GM12878 (cell line): ENCODE measurements around the gene EHBP1. TPM values are rescaled to one million over a fixed set of nuclear protein-coding genes. Genes with fewer than 3 reads are reported as not detected.

Experiments used
- ATAC-seq: fragments of 200-7000 bp; cut with Tn5 transposase; 3 replicates; pipeline ENCODE4 v1.9.1; 2020; ENCODE audit warnings: mild to moderate bottlenecking, moderate library complexity
- BruUV-seq: library from RNA; stranded (reverse); fragments of 400-500 nt; replicated peaks from 2 replicates; lab custom pipeline; 2021; lab: Mats Ljungman, UMichigan
- CTCF ChIA-PET: fragments of 300-600 bp; sonication (Branson Sonifier 250); formaldehyde crosslinking; extraction: SDS; loops from one replicate; lab custom pipeline; 2021; ENCODE audit warnings: inconsistent platforms; lab: Yijun Ruan, JAX
- POLR2A ChIA-PET: fragments of 350-600 bp; formaldehyde crosslinking; extraction: SDS; loops from one replicate; lab custom pipeline; 2021; ENCODE audit warnings: inconsistent platforms; lab: Charles Lee
- RAD21 ChIA-PET: fragments of 300-600 bp; sonication (Branson Sonifier 250); formaldehyde crosslinking; loops from one replicate; lab custom pipeline; 2023; ENCODE audit warnings: antibody characterized with exemption; ENCODE audit not compliant: unreplicated experiment; lab: Charles Lee
- SMC1A ChIA-PET: fragments of 300-600 bp; sonication (Branson Sonifier 250); formaldehyde crosslinking; loops from one replicate; lab custom pipeline; 2023; ENCODE audit not compliant: unreplicated experiment, uncharacterized antibody; lab: Charles Lee
- DNase-seq: peaks from one replicate; pipeline ENCODE4 v3.0.0-alpha.2; 2011; ENCODE audit warnings: low read depth, low spot score
- FAIRE-seq: peaks from 3 replicates; lab custom pipeline; 2011; peaks lifted over from hg19 to GRCh38; lab: Jason Lieb, UNC
- H2AFZ ChIP-seq: 2 replicates; pipeline ENCODE4 v1.6.0; 2011; ENCODE audit warnings: low read depth, low read length, control low read depth; ENCODE audit not compliant: control insufficient read depth
- H3K27ac ChIP-seq: 2 replicates; pipeline ENCODE4 v1.5.1; 2011; ENCODE audit warnings: control low read depth; ENCODE audit not compliant: control insufficient read depth, insufficient read depth
- H3K27me3 ChIP-seq, 2 experiments: replicated peaks in 1 of 2; 2 replicates each; pipeline versions ENCODE4 v1.6.0 to v1.6.1; 2011; ENCODE audit warnings: low read length in 1 of 2; ENCODE audit not compliant: control insufficient read depth in 2 of 2, insufficient read depth in 2 of 2
- H3K36me3 ChIP-seq, 2 experiments: 2 replicates each; pipeline ENCODE4 v1.5.1; 2011; ENCODE audit warnings: low read length in 1 of 2; ENCODE audit not compliant: control insufficient read depth in 2 of 2, insufficient read depth in 2 of 2
- H3K4me1 ChIP-seq: 2 replicates; pipeline ENCODE4 v1.6.1; 2011; ENCODE audit warnings: mild to moderate bottlenecking, low read length, moderate library complexity, mixed read lengths; ENCODE audit not compliant: control insufficient read depth, insufficient read depth
- H3K4me2 ChIP-seq: 2 replicates; pipeline ENCODE4 v1.6.0; 2011; ENCODE audit warnings: control low read depth; ENCODE audit not compliant: control insufficient read depth, insufficient read depth
- H3K4me3 ChIP-seq: fragments of 200-600 bp; sonication (generic); 2 replicates; pipeline ENCODE4 v1.5.1; 2016
- H3K79me2 ChIP-seq: 2 replicates; pipeline ENCODE4 v1.6.0; 2011; ENCODE audit warnings: low read length; ENCODE audit not compliant: control insufficient read depth, insufficient read depth
- H3K9ac ChIP-seq: 2 replicates; pipeline ENCODE4 v1.8.0; 2011; ENCODE audit warnings: low read length, control low read depth, mixed read lengths; ENCODE audit not compliant: control insufficient read depth, insufficient read depth
- H3K9me3 ChIP-seq: replicated peaks from 3 replicates; pipeline ENCODE4 v1.5.1; 2011; ENCODE audit warnings: mild to moderate bottlenecking, low read length; ENCODE audit not compliant: control insufficient read depth, insufficient read depth
- H4K20me1 ChIP-seq: 2 replicates; pipeline ENCODE4 v1.6.0; 2011; ENCODE audit not compliant: control insufficient read depth, insufficient read depth
- ATF3 ChIP-seq: IDR thresholded peaks from 2 replicates; pipeline ENCODE4 v1.6.1; 2011; ENCODE audit warnings: low read depth, mild to moderate bottlenecking, low read length, moderate library complexity, borderline replicate concordance; ENCODE audit errors: extremely low read depth
- WGBS: methylation state at CpG from one replicate; pipeline ENCODE4 v1.1.6; 2016; ENCODE audit warnings: low lambda C conversion rate; ENCODE audit not compliant: insufficient replicate concordance, insufficient coverage; ENCODE audit errors: missing lambda C conversion rate; 5-methylcytosine and 5-hydroxymethylcytosine counted together
- in situ Hi-C: fragments of 300-500 bp; cut with MboI; formaldehyde crosslinking; loops from 9 replicates; pipeline ENCODE4 v1.14.3; 2018; ENCODE audit warnings: mixed read lengths
- intact Hi-C: fragments of 100-400 bp; cut with micrococcal nuclease; formaldehyde crosslinking; loops from one replicate; pipeline ENCODE4 v1.14.2; 2022; ENCODE audit not compliant: unreplicated experiment
- polyA plus RNA-seq, 11 experiments: library from polyadenylated mRNA; depleted of rRNA in 4 of 11; unstranded in 6 of 11; stranded (reverse) in 5 of 11; fragments of >200 nt; fragmentation: Nextera tagmentation in 4 of 11; fragmentation: Illumina TruSeq in 1 of 11; extraction: Ambion mirVana in 4 of 11; extraction: Trizol in 1 of 11; gene quantifications; 1 replicate in 1 of 11; 2 replicates in 10 of 11; pipeline versions ENCODE4 v1.2.1 to v1.2.3, GENCODE V29; 2011 to 2016; ENCODE audit warnings: inconsistent platforms in 2 of 11, missing spikeins in 2 of 11, low read depth in 1 of 11
- total RNA-seq, 4 experiments: library from RNA; depleted of rRNA in 3 of 4; stranded (reverse); fragments of >200 nt in 3 of 4; fragmentation: Illumina TruSeq in 1 of 4; extraction: Trizol in 1 of 4; gene quantifications; 2 replicates each; pipeline versions ENCODE4 v1.2.1 to v1.2.3, GENCODE V29; 2013 to 2021
- TF ChIP-seq, protein P1 (sequence below): fragments of 450-650 bp; formaldehyde crosslinking; IDR thresholded peaks from 2 replicates; pipeline ENCODE4 v1.4.0; 2020; ENCODE audit warnings: mild to moderate bottlenecking, moderate library complexity
- TF ChIP-seq, protein P2 (sequence below): fragments of 450-650 bp; IDR thresholded peaks from 2 replicates; pipeline ENCODE4 v1.6.1; 2017; ENCODE audit warnings: low read depth, mild to moderate bottlenecking, moderate library complexity

Gene EHBP1
- total and polyA plus RNA-seq, 10 of the 15 experiments (the other 5 are each of a cell fraction or from before 2014, with no cell fraction given), result 5.7 to 26.1 (median 13.6) TPM

DNA sequence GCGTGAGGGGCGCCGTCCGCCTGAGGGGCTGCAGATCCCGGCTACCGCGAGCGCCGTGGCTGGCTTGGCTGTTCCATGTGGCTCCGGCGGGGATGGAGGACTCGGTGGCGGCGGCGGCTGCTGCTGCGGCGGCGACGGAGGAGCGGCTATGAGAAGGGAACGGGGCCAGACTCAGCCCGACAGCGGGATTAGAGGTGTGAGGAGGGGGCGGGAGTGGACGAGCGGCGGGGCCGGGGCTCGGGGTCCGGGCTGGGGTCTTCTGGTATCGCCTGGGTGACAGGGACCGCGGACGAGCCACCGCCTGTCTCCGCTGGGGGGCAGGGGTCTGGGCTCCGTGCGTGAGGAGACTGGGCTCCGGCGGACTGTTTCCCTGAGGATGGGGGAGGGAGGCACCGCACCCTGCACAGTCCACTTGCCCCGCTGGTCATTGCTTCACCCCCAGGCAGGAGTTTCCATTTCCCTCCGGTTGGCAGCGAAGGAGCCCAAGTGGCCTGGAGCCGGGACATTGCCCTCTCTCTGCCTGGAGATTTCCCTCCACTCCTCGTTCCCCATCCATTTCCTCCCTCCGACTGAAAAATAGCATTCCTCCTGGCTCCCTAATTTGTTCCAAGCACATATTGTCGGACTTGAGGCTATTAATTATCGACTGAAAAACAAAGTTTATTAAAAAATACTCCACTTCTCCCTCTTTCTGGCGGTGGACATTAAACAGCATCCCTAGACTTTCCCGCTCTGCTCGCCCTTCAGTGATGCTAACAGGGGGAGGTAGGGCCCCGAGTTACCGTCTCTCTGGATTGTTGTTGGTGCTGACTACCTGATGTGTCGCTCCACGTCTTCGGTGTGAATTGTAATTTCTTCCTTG is 577 bp downstream of the EHBP1 start (continued):
- TF ChIP-seq, protein P1, sequence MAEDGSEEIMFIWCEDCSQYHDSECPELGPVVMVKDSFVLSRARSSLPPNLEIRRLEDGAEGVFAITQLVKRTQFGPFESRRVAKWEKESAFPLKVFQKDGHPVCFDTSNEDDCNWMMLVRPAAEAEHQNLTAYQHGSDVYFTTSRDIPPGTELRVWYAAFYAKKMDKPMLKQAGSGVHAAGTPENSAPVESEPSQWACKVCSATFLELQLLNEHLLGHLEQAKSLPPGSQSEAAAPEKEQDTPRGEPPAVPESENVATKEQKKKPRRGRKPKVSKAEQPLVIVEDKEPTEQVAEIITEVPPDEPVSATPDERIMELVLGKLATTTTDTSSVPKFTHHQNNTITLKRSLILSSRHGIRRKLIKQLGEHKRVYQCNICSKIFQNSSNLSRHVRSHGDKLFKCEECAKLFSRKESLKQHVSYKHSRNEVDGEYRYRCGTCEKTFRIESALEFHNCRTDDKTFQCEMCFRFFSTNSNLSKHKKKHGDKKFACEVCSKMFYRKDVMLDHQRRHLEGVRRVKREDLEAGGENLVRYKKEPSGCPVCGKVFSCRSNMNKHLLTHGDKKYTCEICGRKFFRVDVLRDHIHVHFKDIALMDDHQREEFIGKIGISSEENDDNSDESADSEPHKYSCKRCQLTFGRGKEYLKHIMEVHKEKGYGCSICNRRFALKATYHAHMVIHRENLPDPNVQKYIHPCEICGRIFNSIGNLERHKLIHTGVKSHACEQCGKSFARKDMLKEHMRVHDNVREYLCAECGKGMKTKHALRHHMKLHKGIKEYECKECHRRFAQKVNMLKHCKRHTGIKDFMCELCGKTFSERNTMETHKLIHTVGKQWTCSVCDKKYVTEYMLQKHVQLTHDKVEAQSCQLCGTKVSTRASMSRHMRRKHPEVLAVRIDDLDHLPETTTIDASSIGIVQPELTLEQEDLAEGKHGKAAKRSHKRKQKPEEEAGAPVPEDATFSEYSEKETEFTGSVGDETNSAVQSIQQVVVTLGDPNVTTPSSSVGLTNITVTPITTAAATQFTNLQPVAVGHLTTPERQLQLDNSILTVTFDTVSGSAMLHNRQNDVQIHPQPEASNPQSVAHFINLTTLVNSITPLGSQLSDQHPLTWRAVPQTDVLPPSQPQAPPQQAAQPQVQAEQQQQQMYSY (CRISPR knock-in tag), result no peak

GRCh38 chr2:62706721-62707521 is 1.4 kb downstream of the EHBP1 start:
- Histone ChIP-seq H3K9ac (peak overlapping the region; percentile 82), H3K36me3 (no peaks in the 10 kb centered on the region; a peak in 1 of 4 replicates), H3K4me3 (peak overlapping the region; percentile 77), H3K79me2 (peaks cover 30% of the 10 kb centered on the region), H3K9me3 (peaks cover 10% of the 10 kb centered on the region; the same call in 2 of the 3 replicates), H4K20me1 (no peaks in the 10 kb centered on the region), H3K4me1 (no peaks in the 10 kb centered on the region), H3K4me2 (peak overlapping the region; percentile 91), H3K27ac (no peak overlapping the region; the same call in 1 of the 2 replicates), H3K27me3 (no peaks in the 10 kb centered on the region), H2AFZ (peak overlapping the region; percentile 95)
- POLR2A ChIA-PET, result no interaction called here
- no TSS peak for BruUV-seq
- TF ChIP-seq, protein P2, sequence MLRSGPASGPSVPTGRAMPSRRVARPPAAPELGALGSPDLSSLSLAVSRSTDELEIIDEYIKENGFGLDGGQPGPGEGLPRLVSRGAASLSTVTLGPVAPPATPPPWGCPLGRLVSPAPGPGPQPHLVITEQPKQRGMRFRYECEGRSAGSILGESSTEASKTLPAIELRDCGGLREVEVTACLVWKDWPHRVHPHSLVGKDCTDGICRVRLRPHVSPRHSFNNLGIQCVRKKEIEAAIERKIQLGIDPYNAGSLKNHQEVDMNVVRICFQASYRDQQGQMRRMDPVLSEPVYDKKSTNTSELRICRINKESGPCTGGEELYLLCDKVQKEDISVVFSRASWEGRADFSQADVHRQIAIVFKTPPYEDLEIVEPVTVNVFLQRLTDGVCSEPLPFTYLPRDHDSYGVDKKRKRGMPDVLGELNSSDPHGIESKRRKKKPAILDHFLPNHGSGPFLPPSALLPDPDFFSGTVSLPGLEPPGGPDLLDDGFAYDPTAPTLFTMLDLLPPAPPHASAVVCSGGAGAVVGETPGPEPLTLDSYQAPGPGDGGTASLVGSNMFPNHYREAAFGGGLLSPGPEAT, result 0 out of 2 replicates have a peak, but pooled peaks have one; percentile 3
- TF ChIP-seq ATF3, result no peak
- intact Hi-C loops (loop anchor here (5.0 kb wide), 2 partner anchors 200 to 710 kb away; partner anchors contain the start of gene TMEM17), in situ Hi-C loops (no loop called here)
- SMC1A ChIA-PET, result interaction anchor here (0.5 to 3.5 kb wide), 2 partner anchors 13 to 50 kb away, joined by 3 to 18 read pairs; no protein-coding TSS in a partner anchor
- CTCF ChIA-PET, result interaction anchor here (0.8 to 4.7 kb wide), 5 partner anchors 12 to 250 kb away, joined by 3 to 14 read pairs (median 4); no protein-coding TSS in a partner anchor
- RAD21 ChIA-PET, result interaction anchor here (1.1 kb wide), 3 partner anchors 10 to 67 kb away, joined by 3 to 4 read pairs (median 3); no protein-coding TSS in a partner anchor
- 74% methylated on average over 7 of the region's 7 CpGs for WGBS
- DNase-seq (no peak), FAIRE-seq (no peak), ATAC-seq (no peak)
